ENCODE data around the gene TMEM242.

TMEM242 gene

DNA sequence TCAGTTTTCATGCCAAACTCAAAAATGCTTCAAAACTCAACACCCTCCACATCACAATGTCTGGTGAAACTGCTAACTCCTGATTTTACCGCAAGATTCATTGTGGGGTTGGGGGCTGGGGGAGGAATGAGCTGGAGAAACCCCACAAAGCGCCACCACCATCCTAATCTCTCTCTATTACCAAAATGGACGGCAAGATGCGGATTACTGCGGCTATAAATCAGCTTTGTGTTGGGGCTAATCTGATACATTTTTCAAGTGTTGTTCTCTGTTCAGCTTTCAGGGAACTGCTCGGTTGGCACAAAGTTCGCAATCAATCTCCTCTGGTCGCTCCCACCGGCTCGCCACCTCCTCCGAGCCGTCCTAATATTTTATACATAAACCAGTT lies 83.7 kb downstream of the TMEM242 start:
- H3K27me3 ChIP-seq (ENCODE audit: control insufficient read depth in 1 of 2, insufficient read depth in 1 of 2, low read length in 2 of 2): peaks cover 5 to 56% of the 10 kb centered on the region in 2 experiments
- H2AFZ ChIP-seq (ENCODE audit: low read depth, low read length): no peak overlapping the region
- H3K4me3 ChIP-seq (ENCODE audit: insufficient read depth in 1 of 2, low read depth in 1 of 2, low read length in 2 of 2): peak overlapping the region in 1 of 2 experiments; percentile 68
- H3K4ac ChIP-seq (ENCODE audit: low read depth in 1 of 2, low read length in 2 of 2): no peak overlapping the region
- H2BK12ac ChIP-seq (ENCODE audit: low read length in 2 of 2): no peak overlapping the region
- no peak overlapping the region for H3K4me2 ChIP-seq (ENCODE audit: low read length, poor library complexity, severe bottlenecking)
- H3K14ac ChIP-seq (ENCODE audit: low read length in 2 of 2): no peak overlapping the region
- H2BK5ac ChIP-seq (ENCODE audit: low read depth, low read length, poor library complexity, severe bottlenecking): no peak overlapping the region
- no peaks in the 10 kb centered on the region for H3K9me3 ChIP-seq (ENCODE audit: control insufficient read depth, low read length)
- no peak overlapping the region for H4K8ac ChIP-seq (ENCODE audit: low read length)
- no peak overlapping the region for H3K18ac ChIP-seq (ENCODE audit: low read depth in 1 of 2, low read length in 2 of 2)
- no peak for DNase-seq
- H3K27ac ChIP-seq (ENCODE audit: low read length, poor library complexity, severe bottlenecking): no peak overlapping the region
- H3K36me3 ChIP-seq (ENCODE audit: control insufficient read depth in 1 of 2, insufficient read depth in 2 of 2, low read depth in 1 of 2, low read length in 2 of 2): no peaks in the 10 kb centered on the region
- no peak overlapping the region for H2BK120ac ChIP-seq (ENCODE audit: low read depth, low read length)
- H3K4me1 ChIP-seq (ENCODE audit: control insufficient read depth, insufficient read depth, low read depth, low read length): peaks cover 23% of the 10 kb centered on the region
- H3K9ac ChIP-seq (ENCODE audit: low read length): peak overlapping the region; percentile 87
- no peak overlapping the region for H4K91ac ChIP-seq (ENCODE audit: low read length)
- no peak overlapping the region for H2AK5ac ChIP-seq (ENCODE audit: low read length, severe bottlenecking)
- H3K23ac ChIP-seq (ENCODE audit: low read length in 2 of 2): no peak overlapping the region
- no peak overlapping the region for H2BK15ac ChIP-seq (ENCODE audit: low read depth, poor library complexity, severe bottlenecking)
- 92% methylated on average over 12 of the region's 12 CpGs for WGBS
- no peaks in the 10 kb centered on the region for H3K79me1 ChIP-seq (replicated peaks; ENCODE audit: low read length, poor library complexity, severe bottlenecking)
